Activated CD8-positive, alpha-beta T cell treated with anti-CD3 and anti-CD28 coated beads for 36 hours (primary cell): ENCODE results near the gene RETREG3. TPM values are rescaled to one million over a fixed set of nuclear protein-coding genes. Genes with fewer than 3 reads are reported as not detected.

Experiments used
- ATAC-seq: fragments of 200-7000 bp; cut with Tn5 transposase; one replicate; pipeline ENCODE4 v1.10.0; 2021; ENCODE audit warnings: mild to moderate bottlenecking, moderate library complexity
- CTCF ChIA-PET: fragments of 350-600 bp; sonication (Branson Sonifier 250); formaldehyde crosslinking; loops from one replicate; lab custom pipeline; 2021; ENCODE audit warnings: antibody characterized with exemption; lab: Charles Lee
- POLR2A ChIA-PET: fragments of 350-600 bp; sonication (Branson Sonifier 250); formaldehyde crosslinking; loops from one replicate; lab custom pipeline; 2021; ENCODE audit warnings: antibody characterized with exemption; lab: Charles Lee
- DNase-seq: peaks from one replicate; pipeline ENCODE4 v3.0.0-alpha.2; 2020
- H3K27ac Mint-ChIP-seq: one replicate; pipeline ENCODE4 v1.8.0; 2021; ENCODE audit warnings: mild to moderate bottlenecking, mixed read lengths
- H3K27me3 Mint-ChIP-seq: one replicate; pipeline ENCODE4 v1.8.0; 2021; ENCODE audit warnings: mixed read lengths
- H3K36me3 Mint-ChIP-seq: one replicate; pipeline ENCODE4 v1.8.0; 2021; ENCODE audit warnings: low read depth, mixed read lengths
- H3K4me1 Mint-ChIP-seq: one replicate; pipeline ENCODE4 v1.8.0; 2021; ENCODE audit warnings: low read depth, mixed read lengths
- H3K4me3 Mint-ChIP-seq: one replicate; pipeline ENCODE4 v1.8.0; 2021; ENCODE audit warnings: mild to moderate bottlenecking, moderate library complexity, mixed read lengths
- H3K9me3 Mint-ChIP-seq: one replicate; pipeline ENCODE4 v1.8.0; 2021; ENCODE audit warnings: mixed read lengths
- CTCF ChIP-seq: fragments of 200-600 bp; IDR thresholded peaks from one replicate; pipeline ENCODE4 v1.8.0; 2022; ENCODE audit warnings: antibody characterized with exemption, mild to moderate bottlenecking
- intact Hi-C: fragments of 100-400 bp; cut with micrococcal nuclease; formaldehyde crosslinking; loops from one replicate; pipeline ENCODE4 v1.10.0; 2022
- total RNA-seq, 2 experiments: library from RNA; stranded (reverse); gene quantifications; one replicate each; pipeline ENCODE4 v1.2.3, GENCODE V29; 2021

RETREG3 gene
- total RNA-seq, 2 experiments from 2014 or later, result 25.0 to 28.2 TPM

- TF ChIP-seq CTCF, result peak; percentile 81
- intact Hi-C loops, result loop anchor here (2.0 to 5.0 kb wide), 2 partner anchors 99 to 184 kb away; partner anchors contain the start of gene PLEKHH3
- ChIA-PET POLR2A (interaction anchor here (0.6 to 3.8 kb wide), 21 partner anchors 11 to 738 kb away, joined by 3 to 61 read pairs (median 4); partner anchors contain the start of genes MLX, NAGLU, NKIRAS2 and PSME3), CTCF (interaction anchor here (0.6 to 5.0 kb wide), 68 partner anchors 8 to 561 kb away, joined by 3 to 70 read pairs (median 6); partner anchors contain the start of genes BECN1, CNTNAP1, COASY and DNAJC7)
- peaks cover 34% of the 10 kb centered on the region for H3K4me1 Mint-ChIP-seq
- no peaks in the 10 kb centered on the region for H3K9me3 Mint-ChIP-seq
- peak overlapping the region; percentile 88 for H3K4me3 Mint-ChIP-seq
- H3K27me3 Mint-ChIP-seq, result no peaks in the 10 kb centered on the region
- peaks cover 39% of the 10 kb centered on the region for H3K36me3 Mint-ChIP-seq
- DNase-seq, result peak; percentile 93
- H3K27ac Mint-ChIP-seq, result peak overlapping the region; percentile 97
- ATAC-seq, result peak; percentile 57
Measured at GRCh38 chr17:42578282-42578869, 30.8 kb downstream of the RETREG3 start.

GRCh38 chr17:42577532-42578281 is 31.5 kb downstream of the RETREG3 start, which contains the start of gene PSMC3IP:
Gene PSMC3IP (minus strand): TSS chr17:42577729. CDS start chr17:42577686, 43 bp downstream.
- ChIA-PET POLR2A (interaction anchor here (0.6 to 3.8 kb wide), 28 partner anchors 10 to 1492 kb away, joined by 3 to 61 read pairs (median 4); partner anchors contain the start of genes MLX, NAGLU, NKIRAS2 and PSME3), CTCF (interaction anchor here (0.6 to 5.0 kb wide), 63 partner anchors 8 to 560 kb away, joined by 3 to 70 read pairs (median 6); partner anchors contain the start of genes BECN1, CNTNAP1, COASY and DNAJC7)
- intact Hi-C loops, result loop anchor here (2.0 to 5.0 kb wide), 2 partner anchors 100 to 185 kb away; partner anchors contain the start of gene PLEKHH3

GRCh38 chr17:42577140-42577531 is 32.0 kb downstream of the RETREG3 start:
- H3K27me3 Mint-ChIP-seq, result no peaks in the 10 kb centered on the region
- peak overlapping the region; percentile 97 for H3K27ac Mint-ChIP-seq
- ChIA-PET POLR2A (interaction anchor here (0.6 to 3.8 kb wide), 16 partner anchors 10 to 1493 kb away, joined by 3 to 61 read pairs (median 4); partner anchors contain the start of genes MLX, NAGLU, RETREG3 and STAT3), CTCF (interaction anchor here (0.9 to 5.0 kb wide), 20 partner anchors 11 to 559 kb away, joined by 3 to 70 read pairs (median 12); partner anchors contain the start of genes CNTNAP1, COASY, DNAJC7 and MLX)
- H3K4me1 Mint-ChIP-seq, result peaks cover 36% of the 10 kb centered on the region
- intact Hi-C loops, result loop anchor here (5.0 kb wide), 1 partner anchor 100 kb away; the partner anchor contains the start of gene PLEKHH3
- no peak for TF ChIP-seq CTCF
- peaks cover 50% of the 10 kb centered on the region for H3K36me3 Mint-ChIP-seq
- DNase-seq (no peak), ATAC-seq (peak; percentile 3)
- H3K4me3 Mint-ChIP-seq, result peak overlapping the region; percentile 88
- no peaks in the 10 kb centered on the region for H3K9me3 Mint-ChIP-seq

More at GRCh38 chr17:42577532-42578281, 31.5 kb downstream of the RETREG3 start, which contains the start of gene PSMC3IP:
- TF ChIP-seq CTCF, result no peak
- ATAC-seq (peak; percentile 95), DNase-seq (peak; percentile 98)
- Mint-ChIP-seq H3K27ac (peak within 1 kb of the TSS; percentile 97), H3K4me3 (peak within 1 kb of the TSS; percentile 88), H3K27me3 (no peaks in the 10 kb centered on the region), H3K4me1 (peaks cover 35% of the 10 kb centered on the region), H3K9me3 (no peaks in the 10 kb centered on the region), H3K36me3 (peaks cover 46% of the 10 kb centered on the region)

GRCh38 chr17:42574463-42574862 is 34.7 kb downstream of the RETREG3 start:
- Mint-ChIP-seq H3K27ac (peak overlapping the region; percentile 37), H3K27me3 (no peaks in the 10 kb centered on the region), H3K4me1 (peaks cover 42% of the 10 kb centered on the region), H3K4me3 (no peak overlapping the region), H3K9me3 (no peaks in the 10 kb centered on the region), H3K36me3 (peaks cover 66% of the 10 kb centered on the region)
- ChIA-PET CTCF (interaction anchor here (1.5 to 5.0 kb wide), 3 partner anchors 9 to 189 kb away, joined by 4 to 70 read pairs (median 7); partner anchors contain the start of genes COASY and MLX), POLR2A (no interaction called here)
- no peak for TF ChIP-seq CTCF
- ATAC-seq (no peak), DNase-seq (no peak)
- intact Hi-C loops, result no loop called here
